GM18517 (cell line): ENCODE measurements around the gene COL15A1.
"Not testable (repeated sequence)": the region's sequence is repeated elsewhere in the genome, so short reads cannot be mapped to it uniquely, and the experiment has no call there.

Source experiments
- ATAC-seq: cut with Tn5 transposase; IDR thresholded peaks from one replicate; pipeline ENCODE4 v1.9.1; 2021; ENCODE audit warnings: mild to moderate bottlenecking, moderate library complexity; ENCODE audit not compliant: unreplicated experiment

COL15A1 gene

DNA sequence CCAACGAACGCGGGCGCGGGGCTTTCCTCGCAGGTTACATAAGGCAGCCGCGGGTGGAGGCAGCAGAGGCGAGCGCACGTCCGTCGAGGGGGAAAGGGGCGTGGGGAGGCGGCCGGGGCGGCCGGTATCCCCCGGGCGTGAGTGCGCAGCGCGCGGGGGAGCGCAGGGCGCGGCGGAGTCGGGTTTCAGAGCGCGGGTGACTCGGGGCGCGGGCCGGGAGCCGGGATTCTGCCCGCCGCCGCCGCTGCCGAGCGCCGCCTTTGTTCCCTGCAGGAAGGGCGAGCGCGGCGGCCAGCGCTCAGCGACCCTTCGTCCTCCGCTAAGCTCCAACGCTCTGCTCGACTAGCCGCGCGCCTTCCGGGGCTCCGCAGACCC lies at the start of gene COL15A1:
TSS of gene COL15A1 (plus strand) at position 226 of the 375 bp plus-strand sequence. CDS start 155 bp downstream, outside the sequence.
- no peak for ATAC-seq

DNA sequence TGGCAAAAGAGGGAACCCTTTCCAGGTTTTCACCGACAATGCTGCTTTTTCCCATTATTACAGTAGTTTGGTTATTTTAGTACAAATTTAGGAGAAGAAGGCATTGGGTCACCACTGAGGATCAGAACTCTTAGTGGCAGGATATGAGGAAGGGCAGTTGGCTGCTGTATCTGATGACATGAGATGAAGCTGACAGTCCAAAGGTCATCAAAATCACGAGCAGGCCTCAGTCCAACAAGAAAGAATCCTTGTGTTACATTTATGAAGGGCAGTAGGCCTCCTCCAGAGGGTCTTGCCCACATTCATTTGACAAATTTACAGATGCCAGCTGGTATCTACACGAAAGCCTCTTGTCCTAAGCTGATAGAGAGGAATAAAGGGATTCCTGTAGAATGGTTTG lies 49.5 kb upstream of the COL15A1 start:
- ATAC-seq = no peak

DNA sequence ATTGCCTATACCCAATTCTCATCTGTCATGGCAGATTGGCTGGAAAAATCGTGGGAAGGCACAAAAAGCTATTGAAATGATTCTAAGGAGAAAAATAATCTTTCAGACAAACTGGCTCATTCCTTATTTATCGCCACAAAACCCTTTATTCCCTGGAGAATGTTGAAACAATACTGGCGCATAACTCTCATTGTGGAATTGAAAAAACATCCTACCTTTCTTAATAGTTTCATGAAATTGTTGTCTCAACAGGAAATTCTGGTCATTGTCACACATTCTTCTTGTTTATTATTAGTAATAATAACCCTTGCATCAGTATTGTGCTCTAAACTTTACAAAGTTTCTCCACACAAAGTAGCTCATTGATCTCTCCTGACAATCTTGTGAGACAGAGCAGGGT lies 48.9 kb upstream of the COL15A1 start:
- ATAC-seq = no peak

DNA sequence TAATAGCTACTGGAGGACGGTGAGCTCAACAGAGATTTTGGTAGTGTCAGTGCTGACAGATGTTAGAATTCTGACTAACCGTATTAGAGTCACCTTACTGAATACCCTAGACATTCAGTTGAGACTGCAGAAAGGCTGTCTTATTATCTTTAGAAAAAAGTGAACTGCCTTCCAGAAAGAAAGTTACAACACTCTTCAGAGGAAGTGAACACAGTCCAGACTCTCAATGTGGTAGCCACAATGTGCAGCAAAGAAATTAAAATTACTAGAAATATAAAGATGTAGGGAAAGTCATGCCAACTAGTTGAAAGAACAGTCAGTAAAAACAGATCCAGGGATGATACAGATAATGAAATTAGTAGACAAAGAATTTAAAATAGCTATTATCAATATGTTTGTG lies 47.1 kb upstream of the COL15A1 start:
- no peak for ATAC-seq

DNA sequence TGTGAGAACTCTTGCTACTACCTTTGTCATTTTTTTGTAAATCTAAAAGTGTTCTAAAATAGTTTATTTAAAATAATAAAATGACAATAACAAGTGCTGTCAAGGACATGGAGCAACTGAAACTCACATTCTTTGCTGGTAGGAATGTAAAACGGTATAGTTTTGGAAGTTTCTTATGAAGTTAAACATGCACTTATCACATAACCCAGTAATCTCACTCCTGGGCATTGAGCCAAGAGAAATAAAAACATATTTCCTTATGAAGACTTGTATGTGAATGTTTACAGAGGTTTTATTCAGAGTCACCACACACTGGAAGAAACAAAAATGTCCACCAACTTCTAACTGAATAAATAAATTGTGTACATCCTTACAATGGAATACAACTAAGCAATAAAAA lies 46.0 kb upstream of the COL15A1 start:
- ATAC-seq = no peak

DNA sequence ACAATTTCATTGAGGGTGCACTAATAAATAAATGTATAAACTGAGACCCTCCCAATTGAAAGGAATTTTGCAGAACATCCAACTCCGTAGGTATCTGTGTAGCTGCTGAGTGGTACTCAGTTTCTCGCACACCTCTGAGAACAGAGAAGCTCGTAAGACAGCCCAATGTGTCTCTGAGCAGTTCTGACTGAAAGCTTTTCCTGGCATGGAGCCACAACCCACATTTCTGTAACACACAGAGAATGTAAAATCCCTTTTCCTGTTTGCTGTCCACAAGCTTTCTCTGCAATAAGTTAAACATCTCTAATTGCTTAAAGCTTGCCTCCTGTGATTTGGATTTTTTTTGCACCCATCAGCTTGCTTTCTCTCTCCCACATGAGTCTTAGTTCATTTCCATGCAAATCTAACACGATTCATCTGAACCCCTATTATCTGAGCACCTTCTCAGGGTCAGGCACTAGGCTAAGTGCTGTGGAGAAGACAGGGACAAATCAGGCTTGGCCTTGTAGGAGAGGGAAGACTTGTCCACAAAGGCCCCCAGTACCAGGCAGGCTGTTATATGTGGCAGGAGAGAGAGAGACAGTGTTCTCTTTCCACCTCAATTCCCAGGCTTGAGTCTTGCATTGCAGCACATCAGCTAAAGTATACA lies 44.2 kb upstream of the COL15A1 start:
- no peak for ATAC-seq

DNA sequence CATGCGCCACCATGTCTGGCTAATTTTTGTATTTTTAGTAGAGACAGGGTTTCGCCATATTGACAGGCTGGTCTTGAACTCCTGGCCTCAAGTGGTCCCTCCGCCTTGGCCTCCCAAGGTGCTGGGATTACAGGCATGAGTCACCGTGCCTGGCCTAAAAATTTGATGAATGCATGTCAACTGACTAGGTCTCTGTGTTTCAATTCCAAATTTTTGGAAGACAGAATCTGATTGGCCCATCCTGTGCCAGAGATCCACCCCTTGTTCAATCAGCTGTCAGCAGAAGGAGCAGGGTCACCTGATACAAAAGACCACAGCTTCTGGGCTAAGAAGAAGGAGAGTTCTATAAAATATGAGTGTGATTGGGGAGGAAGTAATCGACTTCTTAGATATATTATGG lies 43.5 kb upstream of the COL15A1 start:
- no peak for ATAC-seq

DNA sequence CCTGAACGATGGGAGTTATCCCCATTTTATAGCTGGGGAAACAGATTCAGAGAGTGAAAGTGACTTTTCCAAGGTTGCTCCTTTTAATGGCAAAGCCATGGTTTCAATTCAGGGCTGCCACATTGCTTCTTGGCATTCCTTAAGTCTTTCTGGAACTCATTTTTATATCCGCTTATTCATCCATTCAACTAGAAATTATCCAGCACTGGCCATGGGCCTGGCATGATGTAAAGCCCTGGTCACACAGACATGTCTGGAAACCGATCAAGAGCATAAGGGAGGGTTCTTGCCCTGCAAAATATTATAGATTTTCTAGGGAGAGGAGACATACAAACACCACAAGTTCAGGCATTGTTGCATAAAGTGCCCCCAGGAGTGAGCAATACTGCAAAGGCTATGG lies 43.0 kb upstream of the COL15A1 start:
- no peak for ATAC-seq

DNA sequence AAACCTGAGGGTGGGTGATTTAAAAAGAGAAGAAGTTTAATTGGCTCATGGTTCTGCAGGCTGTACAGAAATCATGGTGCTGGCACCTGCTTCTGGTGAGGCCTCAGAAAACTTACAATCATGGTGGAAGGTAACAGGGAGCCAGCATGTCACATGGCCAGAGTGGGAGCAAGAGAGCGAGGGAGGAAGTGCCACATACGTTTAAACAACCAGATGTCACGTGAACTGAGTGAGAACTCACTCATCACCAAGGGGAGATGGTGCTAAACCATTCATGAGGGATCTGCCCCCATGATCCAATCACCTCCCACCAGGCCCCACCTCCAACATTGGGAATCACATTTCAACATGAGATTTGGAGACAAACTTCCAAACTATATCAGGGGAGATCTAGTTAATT lies 41.9 kb upstream of the COL15A1 start:
- ATAC-seq = not testable (repeated sequence)

DNA sequence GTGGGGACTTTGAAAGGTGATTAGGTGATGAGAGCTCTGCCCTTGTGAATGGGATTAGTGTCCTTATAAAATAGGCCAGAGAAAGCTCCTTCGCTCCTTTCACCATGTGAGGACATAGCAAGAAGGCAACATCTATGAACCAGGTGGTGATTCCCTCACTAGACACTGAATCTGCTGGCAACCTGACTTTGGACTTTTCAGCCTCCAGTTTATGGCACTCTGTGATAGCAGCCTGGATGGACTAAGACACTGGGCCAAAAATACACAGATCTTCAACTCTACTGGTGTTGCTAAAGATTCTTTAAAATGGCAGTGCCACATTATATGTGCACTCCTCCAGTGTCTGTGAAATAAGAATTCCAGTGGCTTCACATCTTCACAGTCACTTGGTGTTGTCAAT lies 41.2 kb upstream of the COL15A1 start:
- no peak for ATAC-seq

DNA sequence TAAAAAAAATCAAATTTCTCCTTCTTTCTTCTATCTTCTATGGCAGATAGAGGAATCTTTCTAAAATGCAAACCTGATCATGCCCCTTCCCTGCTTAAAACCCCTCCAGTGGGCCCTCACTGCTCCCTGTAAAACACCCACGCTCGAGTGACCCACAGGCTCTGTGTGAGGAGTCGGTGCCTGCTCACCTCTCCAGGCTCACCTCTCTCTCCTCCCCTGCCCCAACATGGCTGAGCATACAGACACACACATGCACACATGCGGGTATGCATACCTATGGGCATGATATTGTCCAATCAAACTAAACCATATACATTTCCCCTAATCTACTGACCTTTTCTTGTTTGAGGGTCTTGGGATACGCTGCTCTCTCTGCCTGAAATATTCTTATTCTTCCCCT lies 40.8 kb upstream of the COL15A1 start:
- no peak for ATAC-seq

DNA sequence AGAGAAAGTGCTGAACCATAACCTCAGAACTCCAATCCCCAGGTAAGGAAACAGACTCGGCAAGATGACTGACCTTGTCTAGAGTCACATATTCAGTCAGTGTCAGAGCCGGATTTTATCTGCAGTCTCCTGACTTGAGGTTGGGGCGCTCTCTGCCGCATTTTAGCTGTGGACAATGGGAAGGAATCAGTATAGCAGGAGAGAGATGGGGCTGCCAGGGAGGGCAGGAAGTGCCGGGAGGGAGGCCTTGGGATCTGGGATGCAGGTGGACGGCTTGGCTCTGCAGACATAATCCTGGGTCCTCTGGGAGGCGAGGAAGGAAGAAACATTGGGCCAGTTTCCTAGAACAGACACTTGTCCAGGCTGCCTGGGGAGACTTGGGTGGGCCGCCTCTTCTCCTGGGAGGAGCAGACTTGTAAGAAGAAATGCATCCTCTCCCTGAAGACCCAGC lies 39.7 kb upstream of the COL15A1 start:
- no peak for ATAC-seq

DNA sequence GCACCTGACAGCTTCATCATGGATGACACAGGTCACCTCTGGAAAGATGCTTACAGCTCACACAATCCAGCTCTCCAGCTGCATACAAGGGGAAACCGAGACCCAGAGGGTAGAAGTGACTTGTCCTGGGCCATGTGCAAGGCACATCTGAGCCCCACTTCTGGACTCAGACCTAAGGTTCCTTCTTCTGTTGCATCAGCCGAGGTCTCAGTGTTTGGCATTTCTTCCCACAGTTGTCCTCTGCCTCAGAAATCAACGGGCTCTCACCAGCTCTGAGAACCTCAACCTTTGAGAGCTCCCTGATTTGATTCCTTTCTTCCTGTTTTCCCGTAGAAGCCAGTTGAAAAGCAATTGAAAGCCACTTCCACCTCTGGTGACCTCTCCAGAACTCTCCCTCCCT lies 38.7 kb upstream of the COL15A1 start:
- ATAC-seq = no peak

DNA sequence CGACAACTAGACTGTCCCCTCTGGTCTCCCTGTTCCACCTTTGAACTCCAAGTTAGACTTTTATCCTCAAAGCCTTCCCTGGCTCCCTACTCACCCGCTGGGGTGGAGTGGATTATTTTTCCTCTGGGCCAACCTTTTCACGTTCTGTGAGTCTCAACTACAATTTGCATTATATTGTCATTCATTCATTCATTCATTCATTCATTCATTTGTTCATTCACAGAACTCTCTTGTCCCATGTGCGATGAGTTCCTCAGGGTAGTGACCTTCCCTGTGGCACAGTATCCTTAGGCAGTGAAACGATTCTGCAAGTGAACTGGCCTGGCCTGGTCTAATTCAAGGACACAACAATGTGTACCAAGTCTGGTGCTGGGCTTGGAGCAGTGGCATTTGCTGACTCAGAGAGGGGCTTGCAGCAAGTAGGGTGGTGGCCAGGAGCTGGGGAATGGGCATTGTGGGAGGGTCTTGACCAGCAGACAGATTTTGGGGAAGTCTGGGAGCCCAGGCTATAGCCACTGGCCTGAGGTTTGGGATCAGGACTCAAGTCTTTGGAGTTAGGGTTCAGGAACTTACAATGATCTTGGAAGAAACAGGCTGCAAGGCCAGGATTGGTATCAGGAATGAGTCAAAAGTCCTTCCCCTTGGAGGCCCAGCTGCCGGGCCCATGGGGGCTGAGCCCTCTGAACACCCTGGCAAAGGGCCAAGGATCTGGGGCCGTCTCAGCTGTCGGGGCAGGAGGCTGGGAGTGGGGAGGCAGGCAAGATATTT lies 37.2 kb upstream of the COL15A1 start:
- ATAC-seq = no peak

DNA sequence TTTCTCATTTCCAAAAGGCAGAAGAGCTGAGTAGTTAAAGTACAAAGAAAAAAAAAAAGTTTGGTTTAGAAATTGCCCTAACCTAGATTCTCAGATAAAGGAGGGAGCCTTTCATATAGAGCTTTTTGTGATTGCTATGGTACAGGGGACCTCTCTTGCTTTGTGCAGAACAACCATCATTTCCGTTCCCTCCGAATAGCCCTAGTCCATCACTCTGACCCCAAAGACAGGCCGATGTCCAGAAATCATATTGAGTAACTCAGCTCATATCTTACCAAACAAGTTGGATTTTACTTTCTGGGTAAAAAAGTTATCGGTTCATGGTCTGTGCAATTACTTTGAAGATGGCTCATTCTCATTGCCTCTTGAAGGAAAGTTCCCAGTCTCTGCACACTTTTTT lies 36.7 kb upstream of the COL15A1 start:
- ATAC-seq = no peak

DNA sequence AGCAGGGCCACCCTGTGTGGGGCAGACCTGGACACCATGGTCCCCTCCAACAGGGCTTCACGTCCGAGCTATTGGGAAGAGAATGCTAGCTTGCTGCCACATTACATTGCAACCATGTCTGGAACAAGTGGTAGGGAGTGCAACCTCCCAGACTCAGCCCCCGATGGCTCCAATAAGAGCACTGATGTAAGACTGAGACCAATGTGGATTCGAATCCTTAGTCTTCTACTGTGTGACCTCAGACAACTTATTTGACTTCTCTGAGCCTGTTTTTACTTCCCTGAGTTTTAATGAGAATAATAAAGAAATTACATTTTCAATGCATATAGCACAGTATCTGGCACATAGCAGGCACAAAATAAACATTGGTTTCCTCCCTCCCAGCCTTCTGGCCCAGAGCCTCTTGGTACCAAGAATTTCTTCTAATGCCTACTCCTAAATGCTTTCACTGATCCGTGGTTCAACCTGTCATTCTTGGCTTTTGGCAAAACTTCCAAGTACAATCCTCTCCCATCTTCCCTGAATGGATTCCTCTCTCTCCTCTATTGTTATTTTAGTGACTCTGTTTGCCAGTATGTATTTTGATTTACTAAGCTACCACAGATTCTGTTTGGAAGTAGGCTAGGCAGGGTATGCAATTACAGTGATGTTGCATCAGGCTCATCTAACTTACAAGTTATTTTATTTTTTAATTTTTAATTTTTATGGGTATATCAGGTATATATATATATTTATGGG lies 34.6 kb upstream of the COL15A1 start:
- ATAC-seq = no peak

DNA sequence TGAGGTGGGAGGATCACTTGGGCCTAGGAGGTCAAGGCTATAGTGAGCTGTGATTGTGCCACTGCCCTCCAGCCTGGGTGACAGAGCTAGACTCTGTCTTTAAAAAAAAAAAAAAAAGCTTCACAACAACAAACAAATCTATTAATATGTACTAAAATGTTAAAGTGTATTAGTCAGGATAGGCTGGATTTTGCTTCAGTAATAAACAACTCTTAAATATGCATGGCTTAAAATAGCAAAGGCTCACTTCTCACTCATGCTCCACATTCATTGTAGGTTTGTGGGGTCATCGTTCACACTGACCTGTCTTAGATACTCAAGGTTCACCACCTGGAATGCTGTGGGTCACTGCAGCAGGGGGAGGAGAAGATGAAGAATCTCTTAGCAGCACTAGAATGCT lies 33.8 kb upstream of the COL15A1 start:
- ATAC-seq = no peak

DNA sequence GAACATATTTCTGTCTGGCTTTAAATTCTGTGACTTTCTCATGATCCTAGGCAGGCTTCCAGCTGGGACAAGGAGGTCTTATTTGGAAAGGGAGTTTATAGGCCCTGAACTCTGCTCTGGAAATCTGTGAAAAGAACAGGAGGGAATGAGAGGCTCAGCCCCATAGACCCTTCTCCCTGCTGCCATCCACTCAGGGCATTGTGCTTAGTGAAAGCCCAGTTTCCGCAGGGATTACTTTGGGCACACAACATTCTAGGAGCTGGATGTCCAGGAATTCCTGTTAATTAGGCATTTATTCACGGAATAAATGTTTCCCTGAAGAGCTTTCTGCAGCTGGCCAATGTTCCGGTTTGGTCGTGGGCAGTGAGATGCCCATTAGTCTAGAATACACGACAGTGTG lies 32.7 kb upstream of the COL15A1 start:
- no peak for ATAC-seq

DNA sequence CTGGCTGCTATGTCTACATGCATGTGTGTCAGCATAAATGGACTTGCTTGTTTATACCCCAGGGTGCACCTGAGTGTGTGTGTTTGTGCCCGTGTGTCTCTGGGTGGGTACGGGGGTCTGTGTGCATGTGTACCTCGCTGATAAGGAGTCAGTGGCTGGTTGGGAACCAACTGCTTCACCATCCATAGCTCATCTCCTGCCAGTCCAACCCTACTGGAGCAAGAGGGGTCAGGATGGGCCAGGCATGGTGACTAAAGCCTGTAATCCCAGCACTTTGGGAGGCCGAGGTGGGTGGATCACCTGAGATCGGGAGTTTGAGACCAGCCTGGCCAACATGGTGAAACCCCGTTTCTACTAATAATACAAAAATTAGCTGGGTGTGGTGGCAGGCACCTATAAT lies 32.0 kb upstream of the COL15A1 start:
- ATAC-seq = not testable (repeated sequence)

DNA sequence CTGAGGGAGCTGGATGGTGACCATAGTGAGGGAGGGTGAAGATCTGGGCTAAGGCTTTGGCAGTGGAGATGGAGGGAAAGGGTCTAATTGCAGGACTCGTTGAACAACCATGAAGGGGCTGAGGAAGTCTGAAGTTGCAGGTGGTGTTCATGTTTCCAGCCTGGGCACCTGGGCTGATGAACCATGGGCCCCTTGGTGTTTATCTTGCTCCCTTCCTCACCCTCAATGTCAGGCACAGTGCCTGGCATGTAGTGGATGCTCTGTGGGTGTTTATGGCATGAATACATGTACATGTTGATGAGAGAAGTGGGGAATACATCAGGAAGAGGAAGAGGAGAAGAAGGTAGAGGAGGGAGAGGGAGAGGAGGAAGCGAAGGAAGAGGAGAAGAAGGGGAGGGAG lies 31.3 kb upstream of the COL15A1 start:
- ATAC-seq = no peak

DNA sequence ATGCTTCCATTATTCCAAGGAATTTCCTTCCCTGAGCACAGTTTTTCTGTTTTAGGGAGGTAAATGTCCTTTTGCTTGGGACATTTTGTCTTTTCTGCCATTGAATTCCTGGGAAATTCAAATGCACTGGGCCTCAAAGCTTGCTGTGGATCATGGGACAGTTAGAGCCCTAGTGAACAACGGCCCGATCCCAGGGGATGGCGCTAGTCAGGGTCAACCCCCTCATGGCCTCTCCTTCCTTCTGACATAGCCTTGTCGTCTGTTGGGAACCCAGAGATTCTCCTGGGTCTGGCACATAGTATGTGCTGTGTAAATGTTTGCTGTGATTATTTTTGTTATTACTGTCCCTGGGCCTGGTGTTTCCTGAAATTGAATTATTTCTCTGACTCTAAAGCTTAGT lies 30.7 kb upstream of the COL15A1 start:
- ATAC-seq = no peak

DNA sequence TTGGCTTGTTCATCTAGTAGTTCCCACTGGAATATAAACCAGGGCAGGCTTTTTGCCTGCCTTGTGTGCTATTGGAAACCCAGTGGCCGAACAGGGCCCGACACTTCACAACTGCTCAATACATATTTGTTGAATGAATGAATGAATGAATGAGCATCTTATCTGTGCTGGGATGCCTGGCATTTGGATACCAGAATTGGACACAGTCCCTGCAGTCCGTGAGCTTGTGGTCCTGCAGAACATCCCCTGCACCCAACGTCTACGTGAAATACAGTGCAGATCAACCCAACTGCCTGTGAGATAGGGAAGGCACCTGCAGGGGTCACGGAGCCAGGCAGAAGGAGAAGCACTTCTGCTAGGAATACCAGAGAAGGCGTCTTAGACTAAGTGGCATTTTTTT lies 30.0 kb upstream of the COL15A1 start:
- no peak for ATAC-seq
